ENCODE results near the gene AHI1.
"Not testable (repeated sequence)": the region's sequence is repeated elsewhere in the genome, so short reads cannot be mapped to it uniquely, and the experiment has no call there.

AHI1 gene

GRCh38 chr6:135505222-135505621 lies 7.7 kb upstream of the AHI1 start:
- no peak for DNase-seq

DNA sequence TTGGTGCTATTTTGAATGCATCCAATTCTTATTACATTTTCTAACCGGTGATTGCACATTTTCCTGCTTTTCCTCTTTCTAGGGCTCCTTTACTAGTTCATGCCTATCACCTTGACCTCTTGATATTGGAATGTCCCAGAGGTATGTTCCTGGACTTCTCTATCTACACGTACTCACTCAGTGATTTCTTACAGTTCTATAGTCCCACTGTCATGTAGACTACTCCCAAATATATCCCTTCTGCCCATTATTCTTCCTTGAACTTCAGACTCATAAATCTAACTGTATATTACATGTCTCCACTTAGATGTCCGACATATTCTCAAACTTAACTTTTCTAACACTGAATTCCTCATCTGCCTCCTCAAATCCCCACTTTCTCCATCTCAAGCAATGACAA lies 7.2 kb upstream of the AHI1 start:
- no peak for DNase-seq

DNA sequence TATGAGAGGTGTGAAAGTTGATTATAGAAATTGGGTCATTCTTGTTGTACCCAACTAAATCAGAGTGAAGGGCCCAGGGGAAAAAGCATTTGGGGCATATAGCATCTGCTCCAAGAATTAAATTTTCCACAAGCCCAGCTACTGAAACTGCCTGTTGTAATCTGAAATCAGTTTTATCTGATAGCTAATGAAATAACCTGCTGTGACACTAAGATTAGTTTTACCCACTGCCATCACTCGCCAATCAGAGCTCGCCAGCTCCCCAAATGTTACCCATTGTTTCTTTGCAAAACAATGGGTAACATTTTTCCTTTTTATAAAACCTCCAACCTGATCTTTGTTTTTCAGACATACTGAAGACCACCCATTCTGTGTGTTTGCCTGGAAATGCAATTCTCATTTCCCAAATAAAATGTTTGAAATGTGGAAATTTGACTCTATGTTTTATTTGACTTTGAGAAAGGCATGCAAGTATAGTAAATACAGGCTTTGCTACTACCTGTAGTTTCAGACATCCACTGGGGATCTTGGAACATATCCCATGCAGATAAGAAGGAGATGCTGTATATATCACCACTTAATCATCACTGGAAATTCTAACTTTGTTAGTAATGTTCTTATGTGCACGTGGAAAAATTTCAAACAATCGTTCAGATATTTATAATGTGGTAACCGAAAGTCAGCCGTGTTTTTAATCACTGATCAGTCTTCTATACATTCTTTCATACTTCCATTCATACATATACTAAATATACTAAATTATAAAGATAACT lies 6.3 kb upstream of the AHI1 start:
- no peak for DNase-seq

DNA sequence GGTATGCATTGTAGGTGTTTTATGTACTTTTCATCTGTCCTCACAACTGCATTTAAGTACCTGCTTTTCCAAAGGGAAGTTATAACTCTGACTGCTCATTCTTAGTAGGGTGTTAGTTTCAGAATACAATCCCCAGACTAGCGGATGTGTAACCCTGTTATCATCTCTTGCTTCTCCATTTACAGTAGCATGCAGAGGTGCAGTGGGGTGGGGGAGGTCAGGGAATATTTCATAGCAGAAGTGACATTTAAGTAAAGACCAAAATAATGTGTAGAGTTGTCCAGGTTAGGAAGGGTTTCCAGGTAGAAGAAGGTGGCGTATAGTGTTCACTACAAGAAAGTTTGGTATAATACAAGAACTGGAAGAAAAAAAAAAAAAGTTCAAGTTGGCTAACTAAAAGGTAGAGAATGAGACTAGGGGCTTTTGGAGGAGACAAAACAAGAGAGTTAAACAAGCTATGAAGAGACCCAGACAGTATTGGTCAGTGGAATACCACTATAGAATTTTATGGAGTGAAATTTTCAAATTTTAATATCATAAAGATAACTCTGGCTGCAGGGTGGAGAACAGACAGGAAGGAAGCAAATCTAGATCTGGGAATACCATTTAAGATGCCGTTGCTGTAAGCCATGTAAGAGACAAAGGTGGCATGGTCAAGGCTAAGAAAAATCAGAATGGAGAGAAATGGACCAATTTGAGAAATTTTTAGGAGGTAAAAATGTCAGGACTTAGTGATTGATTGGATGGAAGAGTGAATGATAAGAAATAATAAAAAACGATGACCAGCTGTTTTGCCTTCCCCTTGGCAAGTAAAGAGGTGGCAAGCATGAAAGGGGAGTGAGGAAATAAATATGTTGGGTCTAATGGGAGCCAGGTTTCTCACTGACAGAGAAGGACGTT lies 2.2 kb upstream of the AHI1 start:
- no peak for DNase-seq

GRCh38 chr6:135498185-135498841 lies 773 bp upstream of the AHI1 start:
- DNase-seq: no peak

- no peak for DNase-seq
Observed at GRCh38 chr6:135496800-135497411, 634 bp downstream of the AHI1 start.

DNA sequence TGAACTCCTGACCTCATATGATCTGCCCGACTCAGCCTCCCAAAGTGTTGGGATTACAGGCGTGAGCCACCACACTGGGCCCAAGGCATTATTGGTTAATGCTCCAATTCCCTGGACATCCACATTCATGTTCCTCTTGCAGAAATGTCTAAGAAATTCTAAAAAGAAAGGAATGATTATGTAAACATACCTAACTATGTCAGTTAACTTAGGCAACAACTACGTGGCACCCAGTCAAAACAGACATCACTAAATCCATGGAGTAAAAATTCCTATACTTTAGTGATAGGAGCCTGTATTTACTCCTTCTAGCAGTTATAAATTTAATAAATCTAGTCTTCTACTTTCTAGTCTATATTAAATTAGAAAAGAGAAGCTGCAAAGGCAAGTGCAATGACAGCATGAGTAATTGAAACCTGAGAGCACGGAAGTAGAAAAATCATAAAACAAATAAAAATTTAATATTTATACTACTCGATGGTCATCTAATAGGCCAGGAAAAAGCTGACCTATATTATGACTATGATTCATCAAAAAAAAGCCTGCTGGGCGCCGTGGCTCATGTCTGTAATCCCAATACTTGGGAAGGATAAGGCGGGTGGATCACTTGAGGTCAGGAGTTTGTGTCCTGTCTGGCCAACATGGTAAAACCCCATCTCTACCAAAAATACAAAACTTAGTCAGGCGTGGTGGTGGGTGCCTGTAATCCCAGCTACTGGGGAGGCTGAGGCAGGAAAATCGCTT lies 4.2 kb downstream of the AHI1 start:
- no peak for DNase-seq

GRCh38 chr6:135490381-135490780 lies 7.2 kb downstream of the AHI1 start:
- DNase-seq: no peak

- DNase-seq: no peak
Observed at GRCh38 chr6:135488023-135488422, 9.5 kb downstream of the AHI1 start.

- not testable (repeated sequence) for DNase-seq
Observed at GRCh38 chr6:135483903-135484302, 13.6 kb downstream of the AHI1 start.

DNA sequence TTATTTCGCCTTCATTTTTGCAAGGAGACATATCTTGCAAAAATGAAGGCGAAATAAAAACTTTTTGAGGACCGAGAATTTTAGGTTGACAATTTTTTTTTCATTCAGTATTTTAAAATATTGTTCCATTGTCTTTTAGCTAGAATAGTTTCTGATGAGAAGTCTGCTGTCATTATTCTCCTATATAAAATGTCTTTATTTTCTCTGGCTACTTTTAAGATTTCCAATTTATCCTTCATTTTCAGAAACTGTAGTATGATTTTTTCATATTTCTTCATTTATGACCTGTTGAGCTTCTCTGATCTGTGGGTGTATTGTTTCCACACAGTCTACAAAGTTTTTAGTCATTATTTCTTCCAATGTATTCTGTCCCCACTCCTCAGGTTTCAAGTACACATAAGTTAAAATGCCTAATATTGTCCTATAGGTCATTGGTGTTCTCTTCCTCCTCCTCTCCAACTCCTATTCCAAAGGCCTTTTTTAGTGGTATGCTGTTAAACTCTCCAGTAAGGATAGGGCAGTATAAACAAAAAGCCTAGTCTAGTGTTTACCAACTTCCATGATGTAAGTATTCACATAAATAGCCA lies 15.7 kb downstream of the AHI1 start:
- DNase-seq: no peak

DNA sequence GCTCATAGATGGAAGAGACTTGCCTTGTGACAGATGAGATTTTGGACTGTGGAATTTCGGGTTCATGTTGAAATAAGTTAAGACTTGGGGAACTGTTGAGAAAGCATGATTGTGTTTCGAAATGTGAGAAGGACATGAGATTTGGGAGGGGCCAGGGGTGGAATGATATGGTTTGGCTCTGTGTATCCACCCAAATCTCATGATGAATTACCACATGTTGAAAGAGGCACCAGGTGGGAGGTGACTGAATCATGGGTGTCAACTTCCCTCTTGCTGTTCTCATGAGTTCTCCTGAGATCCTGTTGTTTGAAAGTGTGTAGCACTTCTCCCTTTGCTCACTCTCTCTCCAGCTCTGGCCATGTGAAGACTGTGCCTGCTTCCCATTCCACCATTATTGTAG lies 17.9 kb downstream of the AHI1 start:
- DNase-seq: no peak

DNA sequence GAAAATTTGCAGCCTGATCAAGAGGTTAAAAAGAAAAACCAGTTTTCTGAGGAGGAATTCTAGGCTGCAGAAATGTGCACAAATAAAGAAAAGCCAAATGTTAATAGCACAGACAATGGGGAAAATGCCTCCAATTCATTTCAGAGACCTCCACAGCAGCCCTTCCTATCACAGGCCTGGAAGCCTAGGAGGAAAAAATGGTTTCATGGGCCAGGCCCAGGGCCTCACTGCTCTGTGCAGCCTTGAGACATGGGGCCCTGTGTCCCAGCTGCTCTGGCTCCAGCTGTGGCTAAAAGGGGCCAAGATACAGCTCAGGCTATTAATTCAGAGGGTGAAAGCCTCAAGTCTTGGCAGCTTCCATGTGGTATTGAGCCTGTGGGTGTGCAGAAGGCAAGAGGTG lies 18.9 kb downstream of the AHI1 start:
- DNase-seq: no peak

- DNase-seq: no peak
Observed at GRCh38 chr6:135475292-135475886, 22.2 kb downstream of the AHI1 start.

- DNase-seq: no peak
Observed at GRCh38 chr6:135474362-135474761, 23.2 kb downstream of the AHI1 start.

DNA sequence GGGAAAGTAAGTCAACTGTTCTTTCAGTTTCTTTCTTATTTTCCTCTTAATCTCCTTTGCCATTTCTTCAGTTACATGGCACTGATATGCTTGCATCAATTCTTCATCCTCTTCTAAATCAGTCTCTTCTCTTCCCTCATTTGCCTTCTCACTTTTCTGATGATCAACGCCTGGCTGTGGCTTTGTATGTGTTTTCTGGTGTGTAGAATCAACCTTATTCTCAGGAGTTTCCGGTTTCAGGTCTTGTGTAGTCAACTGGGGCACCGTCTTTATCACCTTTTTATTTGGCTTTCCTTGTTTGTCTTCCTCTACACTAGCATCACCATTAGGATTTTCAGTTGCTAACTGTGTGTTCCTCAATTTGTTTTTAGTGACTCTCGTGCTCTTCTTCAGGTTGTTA lies 31.6 kb downstream of the AHI1 start:
- no peak for DNase-seq

DNA sequence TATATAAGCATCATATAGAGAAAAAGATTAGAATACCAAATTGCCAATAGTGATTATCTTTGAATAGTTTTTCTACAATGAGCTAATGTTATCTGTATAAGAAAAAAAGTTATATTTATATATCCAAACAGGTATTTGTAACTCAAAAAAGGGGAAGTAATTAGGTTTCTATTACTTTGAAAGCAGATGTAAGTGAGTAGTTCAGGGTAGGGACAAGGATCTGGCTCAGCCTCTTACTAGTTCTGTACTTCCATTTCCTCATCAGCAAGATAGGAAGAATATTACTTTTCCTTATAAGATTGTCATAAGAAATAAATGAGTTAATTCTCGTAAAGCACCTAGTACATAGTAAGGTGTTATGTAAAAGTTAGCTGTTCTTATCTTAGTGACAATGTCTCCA lies 32.2 kb downstream of the AHI1 start:
- no peak for DNase-seq

DNA sequence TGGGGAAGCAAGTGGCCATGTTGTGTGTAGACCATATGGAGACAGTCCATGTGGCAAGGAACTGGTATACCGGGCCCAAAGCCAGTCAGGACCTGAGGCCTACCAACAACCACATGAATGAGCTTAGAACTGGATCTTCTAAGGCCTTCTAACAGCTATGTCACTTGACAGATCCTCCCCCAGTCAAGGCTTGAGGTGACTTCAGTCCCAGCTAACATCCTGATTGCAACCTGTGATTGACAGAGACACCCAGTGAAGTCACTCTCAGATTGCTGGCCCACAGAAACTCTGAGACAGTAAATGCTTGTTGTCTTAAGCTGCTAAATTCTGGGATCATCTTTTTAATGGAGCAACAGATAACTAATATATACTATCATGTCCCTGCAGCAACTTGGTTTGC lies 32.9 kb downstream of the AHI1 start:
- DNase-seq: no peak

- no peak for DNase-seq
Observed at GRCh38 chr6:135461208-135461607, 36.3 kb downstream of the AHI1 start.

GRCh38 chr6:135458051-135458450 lies 39.5 kb downstream of the AHI1 start:
- DNase-seq: no peak

GRCh38 chr6:135451617-135452190 lies 45.8 kb downstream of the AHI1 start:
- DNase-seq: no peak

Data from cortex of kidney (tissue), 1 donor.